Hepatocyte (in vitro differentiated cells): ENCODE data around the gene EXOSC7.

ENCODE experiments used
- EZH2 ChIP-seq: fragments of 200-600 bp; sonication (generic); IDR thresholded peaks from 2 replicates; pipeline ENCODE4 v1.6.1; 2016; ENCODE audit warnings: antibody characterized with exemption, mild to moderate bottlenecking, borderline replicate concordance
- EZH2phosphoT487 ChIP-seq: fragments of 200-600 bp; sonication (generic); IDR thresholded peaks from one replicate; pipeline ENCODE4 v1.6.1; 2018; ENCODE audit warnings: antibody characterized with exemption, mild to moderate bottlenecking, low read depth, moderate library complexity; ENCODE audit not compliant: unreplicated experiment, severe bottlenecking
- TF ChIP-seq, protein P1 (sequence below): fragments of 200-600 bp; sonication (generic); IDR thresholded peaks from 2 replicates; pipeline ENCODE4 v1.5.1; 2016; ENCODE audit warnings: antibody characterized with exemption, mild to moderate bottlenecking; ENCODE audit not compliant: poor library complexity

DNA sequence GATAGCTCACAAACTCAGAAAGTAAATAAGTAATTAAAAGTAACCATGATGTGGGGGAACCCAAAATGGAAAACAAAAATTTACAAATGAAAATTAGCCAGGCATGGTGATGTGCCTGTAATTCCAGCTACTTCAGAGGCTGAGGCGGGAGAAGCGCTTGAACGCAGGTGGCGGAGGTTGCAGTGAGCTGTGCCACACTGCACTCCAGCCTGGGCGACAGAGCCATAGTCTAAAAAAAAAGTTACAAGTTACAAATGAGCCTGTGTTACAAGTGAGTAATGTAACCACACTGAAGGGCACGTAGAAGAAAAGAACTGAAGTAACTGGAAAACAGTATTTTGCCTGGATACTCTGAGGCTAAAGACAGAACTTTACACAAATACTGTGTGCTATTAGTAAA is 11.3 kb downstream of the EXOSC7 start:
- TF ChIP-seq, protein P1, sequence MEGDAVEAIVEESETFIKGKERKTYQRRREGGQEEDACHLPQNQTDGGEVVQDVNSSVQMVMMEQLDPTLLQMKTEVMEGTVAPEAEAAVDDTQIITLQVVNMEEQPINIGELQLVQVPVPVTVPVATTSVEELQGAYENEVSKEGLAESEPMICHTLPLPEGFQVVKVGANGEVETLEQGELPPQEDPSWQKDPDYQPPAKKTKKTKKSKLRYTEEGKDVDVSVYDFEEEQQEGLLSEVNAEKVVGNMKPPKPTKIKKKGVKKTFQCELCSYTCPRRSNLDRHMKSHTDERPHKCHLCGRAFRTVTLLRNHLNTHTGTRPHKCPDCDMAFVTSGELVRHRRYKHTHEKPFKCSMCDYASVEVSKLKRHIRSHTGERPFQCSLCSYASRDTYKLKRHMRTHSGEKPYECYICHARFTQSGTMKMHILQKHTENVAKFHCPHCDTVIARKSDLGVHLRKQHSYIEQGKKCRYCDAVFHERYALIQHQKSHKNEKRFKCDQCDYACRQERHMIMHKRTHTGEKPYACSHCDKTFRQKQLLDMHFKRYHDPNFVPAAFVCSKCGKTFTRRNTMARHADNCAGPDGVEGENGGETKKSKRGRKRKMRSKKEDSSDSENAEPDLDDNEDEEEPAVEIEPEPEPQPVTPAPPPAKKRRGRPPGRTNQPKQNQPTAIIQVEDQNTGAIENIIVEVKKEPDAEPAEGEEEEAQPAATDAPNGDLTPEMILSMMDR = no peak
- TF ChIP-seq EZH2phosphoT487 = no peak
- TF ChIP-seq EZH2 = no peak
